Thyroid gland (tissue), 4 donors: Measurements from ENCODE around the gene BCAS3.

Experiments
- POLR2A ChIP-seq, 2 donors: fragments of 450-650 bp; IDR thresholded peaks; one replicate each; pipeline ENCODE4 v1.6.1; 2017; ENCODE audit warnings: antibody characterized with exemption in 2 of 2, mild to moderate bottlenecking in 2 of 2, moderate library complexity in 1 of 2
- TF ChIP-seq, protein P1 (sequence below), 6 experiments: fragments of 200-600 bp in 3 of 6; fragments of 450-650 bp in 3 of 6; sonication (generic) in 3 of 6; IDR thresholded peaks; one replicate each; pipeline ENCODE4 v1.5.1; 2016 to 2019; ENCODE audit warnings: antibody characterized with exemption in 6 of 6, mild to moderate bottlenecking in 2 of 6, inconsistent platforms in 1 of 6, moderate library complexity in 1 of 6

GRCh38 chr17:61378658-61379456, 701.2 kb downstream of the BCAS3 start:
- TF ChIP-seq POLR2A (IDR thresholded peaks at IDR 0.05): no peak
- TF ChIP-seq, protein P1, sequence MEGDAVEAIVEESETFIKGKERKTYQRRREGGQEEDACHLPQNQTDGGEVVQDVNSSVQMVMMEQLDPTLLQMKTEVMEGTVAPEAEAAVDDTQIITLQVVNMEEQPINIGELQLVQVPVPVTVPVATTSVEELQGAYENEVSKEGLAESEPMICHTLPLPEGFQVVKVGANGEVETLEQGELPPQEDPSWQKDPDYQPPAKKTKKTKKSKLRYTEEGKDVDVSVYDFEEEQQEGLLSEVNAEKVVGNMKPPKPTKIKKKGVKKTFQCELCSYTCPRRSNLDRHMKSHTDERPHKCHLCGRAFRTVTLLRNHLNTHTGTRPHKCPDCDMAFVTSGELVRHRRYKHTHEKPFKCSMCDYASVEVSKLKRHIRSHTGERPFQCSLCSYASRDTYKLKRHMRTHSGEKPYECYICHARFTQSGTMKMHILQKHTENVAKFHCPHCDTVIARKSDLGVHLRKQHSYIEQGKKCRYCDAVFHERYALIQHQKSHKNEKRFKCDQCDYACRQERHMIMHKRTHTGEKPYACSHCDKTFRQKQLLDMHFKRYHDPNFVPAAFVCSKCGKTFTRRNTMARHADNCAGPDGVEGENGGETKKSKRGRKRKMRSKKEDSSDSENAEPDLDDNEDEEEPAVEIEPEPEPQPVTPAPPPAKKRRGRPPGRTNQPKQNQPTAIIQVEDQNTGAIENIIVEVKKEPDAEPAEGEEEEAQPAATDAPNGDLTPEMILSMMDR (IDR thresholded peaks at IDR 0.05): no peak
